Activated CD8-positive, alpha-beta T cell treated with anti-CD3 and anti-CD28 coated beads for 36 hours (primary cell): ENCODE results near the gene TRPV2. TPM values are rescaled to one million over a fixed set of nuclear protein-coding genes. Genes with fewer than 3 reads are reported as not detected.
A peak's percentile ranks its signal among the peaks of the same experiment; 100 is the strongest.

ENCODE experiments used
- ATAC-seq: fragments of 200-7000 bp; cut with Tn5 transposase; one replicate; pipeline ENCODE4 v1.10.0; 2021; ENCODE audit warnings: mild to moderate bottlenecking, moderate library complexity
- CTCF ChIA-PET: fragments of 350-600 bp; sonication (Branson Sonifier 250); formaldehyde crosslinking; loops from one replicate; lab custom pipeline; 2021; ENCODE audit warnings: antibody characterized with exemption; lab: Charles Lee
- POLR2A ChIA-PET: fragments of 350-600 bp; sonication (Branson Sonifier 250); formaldehyde crosslinking; loops from one replicate; lab custom pipeline; 2021; ENCODE audit warnings: antibody characterized with exemption; lab: Charles Lee
- DNase-seq: peaks from one replicate; pipeline ENCODE4 v3.0.0-alpha.2; 2020
- H3K27ac Mint-ChIP-seq: one replicate; pipeline ENCODE4 v1.8.0; 2021; ENCODE audit warnings: mild to moderate bottlenecking, mixed read lengths
- H3K27me3 Mint-ChIP-seq: one replicate; pipeline ENCODE4 v1.8.0; 2021; ENCODE audit warnings: mixed read lengths
- H3K36me3 Mint-ChIP-seq: one replicate; pipeline ENCODE4 v1.8.0; 2021; ENCODE audit warnings: low read depth, mixed read lengths
- H3K4me1 Mint-ChIP-seq: one replicate; pipeline ENCODE4 v1.8.0; 2021; ENCODE audit warnings: low read depth, mixed read lengths
- H3K4me3 Mint-ChIP-seq: one replicate; pipeline ENCODE4 v1.8.0; 2021; ENCODE audit warnings: mild to moderate bottlenecking, moderate library complexity, mixed read lengths
- H3K9me3 Mint-ChIP-seq: one replicate; pipeline ENCODE4 v1.8.0; 2021; ENCODE audit warnings: mixed read lengths
- CTCF ChIP-seq: fragments of 200-600 bp; IDR thresholded peaks from one replicate; pipeline ENCODE4 v1.8.0; 2022; ENCODE audit warnings: antibody characterized with exemption, mild to moderate bottlenecking
- intact Hi-C: fragments of 100-400 bp; cut with micrococcal nuclease; formaldehyde crosslinking; loops from one replicate; pipeline ENCODE4 v1.10.0; 2022
- total RNA-seq, 2 experiments: library from RNA; stranded (reverse); gene quantifications; one replicate each; pipeline ENCODE4 v1.2.3, GENCODE V29; 2021

Gene TRPV2
- total RNA-seq, 2 experiments from 2014 or later = 44.6 to 47.6 TPM

GRCh38 chr17:16417399-16417798 lies 2.0 kb downstream of the TRPV2 start:
- ChIA-PET POLR2A (interaction anchor here (1.4 to 8.1 kb wide), 6 partner anchors 10 to 66 kb away, joined by 3 to 200 read pairs (median 24); partner anchors contain the start of genes CENPV and UBB), CTCF (interaction anchor here (1.2 to 7.3 kb wide), 6 partner anchors 11 to 119 kb away, joined by 3 to 98 read pairs (median 12); partner anchors contain the start of gene CENPV)
- Mint-ChIP-seq H3K9me3 (no peaks in the 10 kb centered on the region), H3K4me1 (peaks cover 57% of the 10 kb centered on the region), H3K36me3 (peaks cover 27% of the 10 kb centered on the region), H3K27ac (peak overlapping the region; percentile 99), H3K27me3 (no peaks in the 10 kb centered on the region), H3K4me3 (peak overlapping the region; percentile 100)
- DNase-seq = no peak
- no peak for TF ChIP-seq CTCF
- no peak for ATAC-seq
- intact Hi-C loops = loop anchor here (5.0 kb wide), 2 partner anchors 35 to 65 kb away; partner anchors contain the start of genes CENPV and UBB

GRCh38 chr17:16417896-16418684 lies 2.7 kb downstream of the TRPV2 start:
- ATAC-seq (no peak), DNase-seq (no peak)
- H3K9me3 Mint-ChIP-seq = no peaks in the 10 kb centered on the region
- POLR2A ChIA-PET = interaction anchor here (0.8 to 8.1 kb wide), 6 partner anchors 14 to 132 kb away, joined by 3 to 200 read pairs (median 24); partner anchors contain the start of genes CENPV and UBB
- H3K36me3 Mint-ChIP-seq = peaks cover 28% of the 10 kb centered on the region
- H3K27me3 Mint-ChIP-seq = no peaks in the 10 kb centered on the region
- H3K4me1 Mint-ChIP-seq = peaks cover 59% of the 10 kb centered on the region
- no peak for TF ChIP-seq CTCF
- H3K27ac Mint-ChIP-seq = peak overlapping the region; percentile 94
- H3K4me3 Mint-ChIP-seq = peak overlapping the region; percentile 57
- intact Hi-C loops = loop anchor here (5.0 kb wide), 2 partner anchors 36 to 66 kb away; partner anchors contain the start of genes CENPV and UBB
- CTCF ChIA-PET = interaction anchor here (0.6 to 7.3 kb wide), 7 partner anchors 10 to 118 kb away, joined by 3 to 98 read pairs (median 4); no protein-coding TSS in a partner anchor

DNA sequence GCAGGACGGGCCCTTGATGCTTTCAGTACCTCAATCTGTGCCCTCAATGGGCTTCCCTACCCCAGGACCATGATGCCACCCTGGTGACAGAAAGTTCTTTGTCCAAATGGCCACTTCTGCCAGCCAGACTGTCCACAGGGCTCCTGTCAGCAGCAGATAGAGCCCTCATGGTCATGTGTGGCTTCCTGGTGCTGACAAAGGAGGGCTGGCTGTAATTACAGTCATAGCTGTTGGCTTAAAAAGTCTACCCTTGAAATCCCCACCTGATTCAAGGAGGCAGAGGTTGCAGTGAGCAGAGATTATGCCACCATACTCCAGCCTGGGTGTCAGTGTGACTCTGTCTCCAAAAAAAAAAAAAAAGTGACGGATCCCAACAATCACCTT lies 3.3 kb downstream of the TRPV2 start:
- ChIA-PET CTCF (interaction anchor here (0.6 to 7.3 kb wide), 6 partner anchors 10 to 117 kb away, joined by 3 to 98 read pairs (median 4); no protein-coding TSS in a partner anchor), POLR2A (interaction anchor here (0.6 to 8.1 kb wide), 8 partner anchors 13 to 413 kb away, joined by 3 to 200 read pairs (median 3); partner anchors contain the start of genes CENPV and UBB)
- intact Hi-C loops = loop anchor here (5.0 kb wide), 2 partner anchors 36 to 66 kb away; partner anchors contain the start of genes CENPV and UBB
- peak overlapping the region; percentile 57 for H3K4me3 Mint-ChIP-seq
- peaks cover 30% of the 10 kb centered on the region for H3K36me3 Mint-ChIP-seq
- DNase-seq (peak; percentile 52), ATAC-seq (peak; percentile 35)
- TF ChIP-seq CTCF = no peak
- H3K4me1 Mint-ChIP-seq = peaks cover 59% of the 10 kb centered on the region
- peak overlapping the region; percentile 94 for H3K27ac Mint-ChIP-seq
- no peaks in the 10 kb centered on the region for H3K9me3 Mint-ChIP-seq
- H3K27me3 Mint-ChIP-seq = no peaks in the 10 kb centered on the region

DNA sequence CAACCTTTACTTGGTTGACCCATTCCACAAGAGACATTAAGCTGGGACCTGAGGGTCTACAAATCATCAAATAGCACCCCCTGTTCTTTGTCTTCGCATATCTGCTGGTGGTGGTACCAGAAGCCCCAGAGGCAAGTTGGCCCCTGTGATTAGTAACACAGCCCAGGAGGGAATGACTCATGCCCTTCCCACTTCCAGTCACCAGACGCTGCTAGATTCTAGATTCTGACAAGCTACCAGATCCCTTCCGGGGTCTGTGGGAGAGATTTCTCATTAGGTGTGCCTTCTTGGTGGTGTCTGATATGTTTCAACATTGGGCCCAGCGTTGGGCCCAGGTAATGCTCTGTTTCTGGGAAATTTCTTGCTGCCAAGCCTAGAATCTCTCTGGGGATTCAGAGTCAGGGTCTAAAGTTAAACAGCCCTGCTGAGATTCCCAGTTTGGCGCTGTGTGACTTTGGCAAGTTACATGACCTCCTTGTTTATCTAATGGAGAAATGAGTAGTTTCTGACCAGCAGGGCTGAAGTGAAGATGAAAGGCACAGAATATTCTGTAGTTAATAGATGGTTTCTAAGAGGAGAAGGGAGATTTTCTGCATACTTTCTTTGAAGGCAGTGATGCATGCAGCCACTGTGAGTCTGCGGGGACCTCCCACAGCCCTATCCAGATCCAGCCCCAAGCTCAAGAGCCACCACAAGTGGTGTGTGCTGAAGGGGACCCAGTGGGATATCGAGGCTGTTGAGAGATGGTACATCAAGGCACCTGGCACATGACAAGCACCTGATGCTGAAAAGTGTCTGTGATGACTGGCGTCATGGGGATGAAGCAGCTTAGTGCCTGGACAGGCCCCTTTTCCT lies 3.9 kb downstream of the TRPV2 start:
- peaks cover 56% of the 10 kb centered on the region for H3K4me1 Mint-ChIP-seq

More for the DNA sequence above, 3.9 kb downstream of the TRPV2 start:
- ATAC-seq (peak; percentile 53), DNase-seq (peak; percentile 87)
- intact Hi-C loops = loop anchor here (5.0 kb wide), 2 partner anchors 37 to 67 kb away; partner anchors contain the start of genes CENPV and UBB
- H3K36me3 Mint-ChIP-seq = peaks cover 30% of the 10 kb centered on the region
- TF ChIP-seq CTCF = no peak
- POLR2A ChIA-PET = interaction anchor here (0.6 to 8.1 kb wide), 11 partner anchors 9 to 414 kb away, joined by 3 to 200 read pairs (median 3); partner anchors contain the start of genes CENPV and UBB
- H3K27ac Mint-ChIP-seq = peak overlapping the region; percentile 94
- no peaks in the 10 kb centered on the region for H3K27me3 Mint-ChIP-seq
- CTCF ChIA-PET = interaction anchor here (0.6 to 7.3 kb wide), 4 partner anchors 9 to 54 kb away, joined by 3 to 98 read pairs (median 21); no protein-coding TSS in a partner anchor
- H3K4me3 Mint-ChIP-seq = peak overlapping the region; percentile 57
- no peaks in the 10 kb centered on the region for H3K9me3 Mint-ChIP-seq
